Adrenal gland (tissue), 5 donors: Measurements from ENCODE around the gene PHETA1.

Source experiments
- CTCF ChIP-seq, 6 experiments: fragments of 450-650 bp in 4 of 6; fragments of 200-600 bp in 2 of 6; sonication (generic) in 1 of 6; IDR thresholded peaks; 1 replicate in 5 of 6; 2 replicates in 1 of 6; pipeline versions ENCODE4 v1.5.1 to v1.8.0; 2016 to 2021; ENCODE audit warnings: antibody characterized with exemption in 6 of 6, mild to moderate bottlenecking in 2 of 6, moderate library complexity in 1 of 6
- POLR2A ChIP-seq, 2 donors: fragments of 450-650 bp; IDR thresholded peaks; one replicate each; pipeline ENCODE4 v1.6.1; 2017; ENCODE audit warnings: antibody characterized with exemption in 2 of 2, mild to moderate bottlenecking in 2 of 2, moderate library complexity in 1 of 2
- donor health status: DM: no; HTN: no; CAD: no.

- no peak for TF ChIP-seq CTCF (IDR thresholded peaks at IDR 0.05)
- TF ChIP-seq POLR2A (IDR thresholded peaks at IDR 0.05) = no peak
These were observed 11.2 kb upstream of the PHETA1 start for GRCh38 chr12:111379942-111380554.
